ENCODE measurements around the gene BEGAIN.

The BEGAIN gene

GRCh38 chr14:100581228-100582145 lies 5.7 kb downstream of the BEGAIN start:
- DNase-seq (ENCODE audit: low read depth) = no peak

GRCh38 chr14:100580316-100581227 lies 6.6 kb downstream of the BEGAIN start:
- DNase-seq (ENCODE audit: low read depth) = no peak

- DNase-seq (ENCODE audit: low read depth) = no peak
Measured at GRCh38 chr14:100578552-100578951, 8.7 kb downstream of the BEGAIN start.

GRCh38 chr14:100577986-100578431 lies 9.2 kb downstream of the BEGAIN start:
- no peak for DNase-seq (ENCODE audit: low read depth)

GRCh38 chr14:100577321-100577985 lies 9.8 kb downstream of the BEGAIN start:
- no peak for DNase-seq (ENCODE audit: low read depth)

- no peak for DNase-seq (ENCODE audit: low read depth)
Measured at GRCh38 chr14:100576091-100577085, 10.8 kb downstream of the BEGAIN start.

- DNase-seq (ENCODE audit: low read depth) = no peak
Measured at GRCh38 chr14:100575266-100575995, 11.8 kb downstream of the BEGAIN start.

GRCh38 chr14:100574642-100575031 lies 12.6 kb downstream of the BEGAIN start:
- no peak for DNase-seq (ENCODE audit: low read depth)

- DNase-seq (ENCODE audit: low read depth) = no peak
Measured at GRCh38 chr14:100573757-100574641, 13.2 kb downstream of the BEGAIN start.

- DNase-seq (ENCODE audit: low read depth) = no peak
Measured at GRCh38 chr14:100573002-100573756, 14.0 kb downstream of the BEGAIN start.

GRCh38 chr14:100572543-100572942 lies 14.7 kb downstream of the BEGAIN start:
- DNase-seq (ENCODE audit: low read depth) = no peak

- DNase-seq (ENCODE audit: low read depth) = no peak
Measured at GRCh38 chr14:100571837-100572236, 15.4 kb downstream of the BEGAIN start.

- no peak for DNase-seq (ENCODE audit: low read depth)
Measured at GRCh38 chr14:100570726-100571454, 16.3 kb downstream of the BEGAIN start.

GRCh38 chr14:100569734-100570286 lies 17.4 kb downstream of the BEGAIN start:
- no peak for DNase-seq (ENCODE audit: low read depth)

GRCh38 chr14:100568998-100569733 lies 18.1 kb downstream of the BEGAIN start:
- no peak for DNase-seq (ENCODE audit: low read depth)

- DNase-seq (ENCODE audit: low read depth) = no peak
Measured at GRCh38 chr14:100568164-100568997, 18.8 kb downstream of the BEGAIN start.

Data from GM04504 (cell line).